AG04449 (cell line): ENCODE measurements around the gene RASSF10.

Source experiments
- CTCF ChIA-PET: fragments of 350-600 bp; formaldehyde crosslinking; extraction: SDS; loops from one replicate; lab custom pipeline; 2021; ENCODE audit warnings: antibody characterized with exemption; lab: Yijun Ruan, JAX
- POLR2A ChIA-PET: fragments of 400-600, 350-600 bp; formaldehyde crosslinking; extraction: SDS; loops from one replicate; lab custom pipeline; 2020; ENCODE audit warnings: antibody characterized with exemption, inconsistent platforms; lab: Yijun Ruan, JAX
- DNase-seq: peaks from one replicate; pipeline ENCODE4 v3.0.0-alpha.2; 2010; ENCODE audit warnings: low read depth, low spot score
- H3K4me3 ChIP-seq: 2 replicates; pipeline ENCODE4 v1.5.1; 2011; ENCODE audit warnings: low read depth, mild to moderate bottlenecking, control low read depth, low read length
- TF ChIP-seq, protein P1 (sequence below): IDR thresholded peaks from one replicate; pipeline ENCODE4 v1.5.1; 2011; ENCODE audit warnings: mild to moderate bottlenecking, moderate library complexity, low read length, control low read depth, inconsistent platforms; ENCODE audit not compliant: insufficient read depth; ENCODE audit errors: missing control alignments

Gene RASSF10

DNA sequence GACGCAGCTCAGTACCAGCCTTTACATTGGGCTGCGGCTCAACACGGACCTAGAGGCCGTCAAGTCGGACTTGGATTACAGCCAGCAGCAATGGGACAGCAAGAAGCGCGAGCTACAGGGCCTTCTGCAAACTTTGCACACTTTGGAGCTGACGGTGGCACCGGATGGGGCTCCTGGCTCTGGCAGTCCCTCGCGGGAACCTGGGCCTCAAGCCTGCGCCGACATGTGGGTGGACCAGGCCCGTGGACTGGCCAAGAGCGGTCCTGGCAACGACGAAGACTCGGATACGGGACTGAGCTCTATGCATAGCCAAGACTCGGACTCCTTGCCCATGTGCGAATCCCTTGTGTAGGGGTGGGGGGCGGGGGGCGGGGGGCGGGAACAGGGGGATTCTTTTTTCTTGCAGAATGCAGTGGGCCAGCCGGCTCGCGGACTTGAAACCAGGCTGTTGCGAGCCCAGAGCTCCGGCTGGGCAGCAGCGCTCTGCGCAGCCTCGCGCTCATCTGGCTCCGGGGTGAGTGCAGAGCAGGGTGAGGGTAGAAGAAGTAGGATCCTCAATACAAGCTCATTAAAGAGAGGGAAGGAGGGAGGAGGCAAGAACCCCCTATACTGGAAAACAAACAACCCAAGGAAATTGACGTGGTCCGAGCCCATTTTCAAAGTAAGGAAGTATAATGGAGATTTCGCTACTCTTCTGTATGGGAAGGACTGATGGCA lies 1.8 kb downstream of the RASSF10 start:
- ChIA-PET CTCF (interaction anchor here (0.7 to 2.6 kb wide), 2 partner anchors 46 to 47 kb away, joined by 3 to 9 read pairs; no protein-coding TSS in a partner anchor), POLR2A (no interaction called here)
- DNase-seq: no peak
- H3K4me3 ChIP-seq: no peak overlapping the region
- TF ChIP-seq, protein P1, sequence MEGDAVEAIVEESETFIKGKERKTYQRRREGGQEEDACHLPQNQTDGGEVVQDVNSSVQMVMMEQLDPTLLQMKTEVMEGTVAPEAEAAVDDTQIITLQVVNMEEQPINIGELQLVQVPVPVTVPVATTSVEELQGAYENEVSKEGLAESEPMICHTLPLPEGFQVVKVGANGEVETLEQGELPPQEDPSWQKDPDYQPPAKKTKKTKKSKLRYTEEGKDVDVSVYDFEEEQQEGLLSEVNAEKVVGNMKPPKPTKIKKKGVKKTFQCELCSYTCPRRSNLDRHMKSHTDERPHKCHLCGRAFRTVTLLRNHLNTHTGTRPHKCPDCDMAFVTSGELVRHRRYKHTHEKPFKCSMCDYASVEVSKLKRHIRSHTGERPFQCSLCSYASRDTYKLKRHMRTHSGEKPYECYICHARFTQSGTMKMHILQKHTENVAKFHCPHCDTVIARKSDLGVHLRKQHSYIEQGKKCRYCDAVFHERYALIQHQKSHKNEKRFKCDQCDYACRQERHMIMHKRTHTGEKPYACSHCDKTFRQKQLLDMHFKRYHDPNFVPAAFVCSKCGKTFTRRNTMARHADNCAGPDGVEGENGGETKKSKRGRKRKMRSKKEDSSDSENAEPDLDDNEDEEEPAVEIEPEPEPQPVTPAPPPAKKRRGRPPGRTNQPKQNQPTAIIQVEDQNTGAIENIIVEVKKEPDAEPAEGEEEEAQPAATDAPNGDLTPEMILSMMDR: no peak

DNA sequence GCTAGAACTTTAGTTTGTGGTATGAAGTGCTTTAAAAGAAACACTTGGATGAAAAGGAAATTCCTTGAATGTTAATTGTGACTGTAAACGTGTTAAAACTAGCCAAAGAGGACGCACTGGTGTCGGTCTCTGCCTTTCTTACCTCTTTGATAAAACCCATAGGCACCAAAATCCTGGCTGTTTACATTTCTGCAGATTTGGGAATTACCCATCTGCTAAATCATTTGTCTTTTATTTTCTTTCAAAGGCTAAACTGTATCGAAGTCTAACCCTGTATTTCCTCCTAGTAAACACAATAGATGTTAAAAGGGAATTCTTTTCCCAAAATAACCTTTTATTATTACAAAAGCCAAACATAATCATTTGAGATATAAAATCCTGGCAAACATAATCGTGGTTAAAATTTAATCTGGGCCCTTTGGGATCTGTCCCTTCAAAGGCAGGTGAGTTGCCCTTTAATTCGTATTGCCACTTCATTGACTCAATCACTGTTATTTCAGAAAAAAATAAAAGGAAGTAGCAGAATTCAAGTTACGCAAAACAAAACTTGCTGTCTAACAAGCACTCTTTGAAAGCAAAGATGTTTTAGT lies 2.4 kb downstream of the RASSF10 start:
- ChIA-PET POLR2A (no interaction called here), CTCF (interaction anchor here (2.6 kb wide), 1 partner anchor 47 kb away, joined by 9 read pairs; no protein-coding TSS in a partner anchor)
- TF ChIP-seq, protein P1: no peak
- DNase-seq: no peak
- no peak overlapping the region for H3K4me3 ChIP-seq

DNA sequence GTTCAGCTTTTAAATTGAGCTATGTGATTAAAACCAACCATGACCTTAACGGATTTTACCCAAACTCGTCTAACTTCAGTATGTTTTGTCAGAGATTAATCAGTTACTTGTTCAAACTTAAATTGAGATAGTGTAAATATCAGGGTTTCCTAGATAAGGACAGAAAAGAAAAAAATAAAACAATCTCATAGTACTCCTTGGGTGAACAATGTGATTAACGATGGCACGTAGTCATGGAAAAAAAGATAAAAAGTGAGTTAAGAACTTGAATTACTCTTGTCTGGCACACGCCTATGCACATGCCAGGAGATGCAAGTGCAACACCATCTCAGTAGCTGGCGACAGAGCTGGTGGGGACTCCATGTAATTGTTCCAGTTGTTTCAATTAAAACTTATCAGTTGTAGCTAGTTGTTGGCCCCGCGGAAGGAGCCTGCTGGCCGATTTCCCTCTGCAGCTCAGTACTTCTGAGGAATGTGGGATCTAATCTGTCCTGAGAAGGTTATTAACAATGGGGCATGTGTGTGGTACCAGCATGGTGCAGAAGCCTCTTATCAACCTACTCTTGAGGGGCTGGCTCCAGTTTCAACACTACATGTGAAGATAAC lies 3.0 kb downstream of the RASSF10 start:
- no peak overlapping the region for H3K4me3 ChIP-seq
- ChIA-PET CTCF (interaction anchor here (2.6 kb wide), 1 partner anchor 47 kb away, joined by 9 read pairs; no protein-coding TSS in a partner anchor), POLR2A (no interaction called here)
- TF ChIP-seq, protein P1: no peak
- no peak for DNase-seq

DNA sequence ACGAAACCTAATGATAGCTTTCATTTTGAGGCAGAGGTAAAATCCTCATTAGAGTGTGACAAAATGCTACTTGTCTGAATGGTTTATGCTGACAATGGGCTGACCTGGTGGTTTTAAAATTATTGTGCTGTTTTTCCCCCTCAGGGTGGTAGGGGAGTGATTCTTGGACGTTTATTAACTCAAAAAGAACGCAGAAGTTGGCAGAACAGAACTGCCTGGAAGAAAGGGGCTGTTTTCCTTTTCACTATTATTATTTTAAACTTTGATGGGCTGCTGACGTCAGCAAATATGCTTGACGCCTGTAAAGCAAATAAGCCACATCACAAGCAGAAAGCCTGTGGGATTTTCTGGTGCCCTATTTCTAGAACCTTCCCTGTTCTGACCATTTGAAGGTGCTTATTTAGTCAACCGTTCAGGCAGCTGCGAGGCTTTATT lies 4.0 kb downstream of the RASSF10 start:
- ChIA-PET CTCF (interaction anchor here (0.6 to 2.6 kb wide), 4 partner anchors 33 to 171 kb away, joined by 3 to 9 read pairs (median 3); no protein-coding TSS in a partner anchor), POLR2A (no interaction called here)
- H3K4me3 ChIP-seq: no peak overlapping the region
- TF ChIP-seq, protein P1: no peak
- no peak for DNase-seq

DNA sequence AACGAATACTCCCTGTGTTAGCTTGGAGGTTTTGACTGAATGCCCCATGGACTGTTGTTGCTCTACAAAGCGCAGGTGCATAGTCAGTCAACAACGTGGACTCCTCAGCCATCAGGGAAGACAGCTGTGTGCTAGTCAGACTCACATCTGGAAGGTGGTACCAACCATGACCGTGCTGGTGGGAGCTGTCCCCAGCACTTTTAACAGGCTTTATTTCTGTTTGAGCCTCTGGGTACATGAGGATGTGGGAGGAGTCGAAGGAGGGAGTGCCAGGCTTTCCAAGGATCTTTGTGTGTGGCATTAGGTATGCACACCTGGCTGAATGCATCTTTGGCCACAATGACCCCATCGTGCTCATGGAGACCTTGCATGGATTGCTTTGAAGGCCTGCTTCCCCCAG lies 6.6 kb downstream of the RASSF10 start:
- H3K4me3 ChIP-seq: no peak overlapping the region
- ChIA-PET CTCF (interaction anchor here (1.2 kb wide), 1 partner anchor 136 kb away, joined by 3 read pairs; no protein-coding TSS in a partner anchor), POLR2A (no interaction called here)
- TF ChIP-seq, protein P1: no peak
- no peak for DNase-seq

DNA sequence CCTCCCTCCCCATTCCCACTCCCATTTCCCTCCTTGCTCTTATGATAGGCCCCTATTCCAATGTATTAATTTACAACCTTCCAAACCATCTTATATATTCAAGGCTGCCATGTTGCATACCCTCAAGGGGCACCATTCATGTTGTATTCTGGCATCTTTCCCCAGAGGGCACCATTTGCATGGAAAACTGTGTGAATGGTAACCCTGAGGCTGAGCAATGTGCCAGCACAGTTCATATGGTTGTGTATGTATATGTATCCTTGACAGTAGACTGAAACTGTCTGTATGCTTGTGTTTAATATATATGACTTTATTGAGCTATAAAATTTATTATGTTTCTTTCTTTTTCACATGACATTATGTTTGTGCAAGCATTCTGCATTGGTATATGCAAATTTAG lies 7.3 kb downstream of the RASSF10 start:
- ChIA-PET POLR2A (no interaction called here), CTCF (interaction anchor here (1.2 kb wide), 1 partner anchor 136 kb away, joined by 3 read pairs; no protein-coding TSS in a partner anchor)
- TF ChIP-seq, protein P1: no peak
- no peak overlapping the region for H3K4me3 ChIP-seq
- no peak for DNase-seq
